LNCaP clone FGC (cell line): Measurements from ENCODE around the gene AKAP13.

ENCODE experiments used
- DNase-seq: peaks from one replicate; pipeline ENCODE4 v3.0.0-alpha.2; 2011; ENCODE audit warnings: low read depth
- H3K4me3 ChIP-seq: 2 replicates; pipeline ENCODE4 v1.5.1; 2011; ENCODE audit warnings: mild to moderate bottlenecking, low read depth, low read length, control low read depth
- CTCF ChIP-seq: IDR thresholded peaks from 2 replicates; pipeline ENCODE4 v1.5.1; 2012; ENCODE audit warnings: mild to moderate bottlenecking; ENCODE audit not compliant: control insufficient read depth, insufficient read depth; ENCODE audit errors: extremely low read depth

Gene AKAP13

GRCh38 chr15:85380812-85381642 lies 624 bp downstream of the AKAP13 start:
- no peak for DNase-seq
- H3K4me3 ChIP-seq: peak overlapping the region; percentile 61
- TF ChIP-seq CTCF: no peak

- TF ChIP-seq CTCF: no peak
- DNase-seq: no peak
- H3K4me3 ChIP-seq: peak overlapping the region; percentile 61
These were observed 1.7 kb downstream of the AKAP13 start for GRCh38 chr15:85381850-85382751.

GRCh38 chr15:85382942-85383341 lies 2.5 kb downstream of the AKAP13 start:
- no peak for TF ChIP-seq CTCF
- no peak for DNase-seq
- no peak overlapping the region for H3K4me3 ChIP-seq

- DNase-seq: no peak
- TF ChIP-seq CTCF: no peak
- H3K4me3 ChIP-seq: no peak overlapping the region
These were observed 3.2 kb downstream of the AKAP13 start for GRCh38 chr15:85383470-85384148.

- no peak overlapping the region for H3K4me3 ChIP-seq
- DNase-seq: no peak
- TF ChIP-seq CTCF: no peak
These were observed 5.9 kb downstream of the AKAP13 start for GRCh38 chr15:85386261-85386660.

GRCh38 chr15:85388566-85389305 lies 8.3 kb downstream of the AKAP13 start:
- H3K4me3 ChIP-seq: no peak overlapping the region
- TF ChIP-seq CTCF: no peak
- DNase-seq: no peak
